HEK293 (cell line): ENCODE measurements around the gene DPEP2.

ENCODE experiments used
- BCL6B ChIP-seq: fragments of 450-650 bp; formaldehyde crosslinking; IDR thresholded peaks from 2 replicates; pipeline ENCODE4 v1.5.1; 2017; ENCODE audit warnings: missing biosample characterization, missing genetic modification characterization
- CTCF ChIP-seq: fragments of 450-650 bp; formaldehyde crosslinking; IDR thresholded peaks from 2 replicates; pipeline ENCODE4 v1.5.1; 2016; ENCODE audit warnings: missing biosample characterization, missing genetic modification characterization
- OSR2 ChIP-seq: fragments of 450-650 bp; formaldehyde crosslinking; IDR thresholded peaks from 2 replicates; pipeline ENCODE4 v1.5.1; 2016; ENCODE audit warnings: missing biosample characterization, missing genetic modification characterization
- PBX3 ChIP-seq: sonication (generic); formaldehyde crosslinking; IDR thresholded peaks from 2 replicates; pipeline ENCODE4 v1.8.1; 2022; ENCODE audit warnings: mild to moderate bottlenecking, moderate library complexity, missing genetic modification reagents
- PRDM10 ChIP-seq: fragments of 450-650 bp; formaldehyde crosslinking; IDR thresholded peaks from 2 replicates; pipeline ENCODE4 v1.5.1; 2016; ENCODE audit warnings: missing biosample characterization, missing genetic modification characterization
- ZNF214 ChIP-seq: fragments of 450-650 bp; formaldehyde crosslinking; IDR thresholded peaks from 2 replicates; pipeline ENCODE4 v1.5.1; 2017; ENCODE audit warnings: missing biosample characterization, mild to moderate bottlenecking, missing genetic modification characterization, borderline replicate concordance
- ZNF510 ChIP-seq: fragments of 450-650 bp; formaldehyde crosslinking; IDR thresholded peaks from 2 replicates; pipeline ENCODE4 v1.5.1; 2018; ENCODE audit warnings: mild to moderate bottlenecking, missing genetic modification characterization, missing biosample characterization; ENCODE audit not compliant: insufficient replicate concordance

GRCh38 chr16:67940446-67941089 is 58.7 kb downstream of the DPEP2 start:
- TF ChIP-seq CTCF (tag by site-specific recombination) = no peak
- no peak for TF ChIP-seq OSR2
- no peak for TF ChIP-seq BCL6B (tag by site-specific recombination)
- no peak for TF ChIP-seq ZNF510 (tag by site-specific recombination)
- TF ChIP-seq PBX3 (CRISPR knock-in tag) = no peak
- no peak for TF ChIP-seq PRDM10
- no peak for TF ChIP-seq ZNF214 (tag by site-specific recombination)
